HG03103 (cell line): ENCODE results near the gene MYO19.
"Not testable (repeated sequence)": the region's sequence is repeated elsewhere in the genome, so short reads cannot be mapped to it uniquely, and the experiment has no call there.

Experiments
- ATAC-seq: cut with Tn5 transposase; IDR thresholded peaks from one replicate; pipeline ENCODE4 v1.9.1; 2021; ENCODE audit warnings: low read depth; ENCODE audit not compliant: unreplicated experiment

The MYO19 gene

GRCh38 chr17:36533935-36534839 lies 481 bp downstream of the MYO19 start:
- no peak for ATAC-seq

GRCh38 chr17:36532435-36532975 lies 2.2 kb downstream of the MYO19 start:
- ATAC-seq, result no peak

GRCh38 chr17:36529121-36529520 lies 5.5 kb downstream of the MYO19 start:
- ATAC-seq, result no peak

GRCh38 chr17:36527621-36528250 lies 6.9 kb downstream of the MYO19 start:
- no peak for ATAC-seq

GRCh38 chr17:36525888-36526287 lies 8.8 kb downstream of the MYO19 start:
- ATAC-seq, result no peak

- ATAC-seq, result no peak
These were observed 9.6 kb downstream of the MYO19 start for GRCh38 chr17:36525113-36525512.

GRCh38 chr17:36524428-36524876 lies 10.2 kb downstream of the MYO19 start:
- no peak for ATAC-seq

- ATAC-seq, result no peak
These were observed 11.6 kb downstream of the MYO19 start for GRCh38 chr17:36523113-36523512.

- no peak for ATAC-seq
These were observed 18.8 kb downstream of the MYO19 start for GRCh38 chr17:36515837-36516236.

- ATAC-seq, result no peak
These were observed 19.8 kb downstream of the MYO19 start for GRCh38 chr17:36514856-36515255.

- ATAC-seq, result no peak
These were observed 22.0 kb downstream of the MYO19 start for GRCh38 chr17:36512641-36513040.

GRCh38 chr17:36511216-36511615 lies 23.5 kb downstream of the MYO19 start:
- no peak for ATAC-seq

- no peak for ATAC-seq
These were observed 24.0 kb downstream of the MYO19 start for GRCh38 chr17:36510636-36511035.

GRCh38 chr17:36509272-36509985 lies 25.2 kb downstream of the MYO19 start:
- no peak for ATAC-seq

- not testable (repeated sequence) for ATAC-seq
These were observed 26.2 kb downstream of the MYO19 start for GRCh38 chr17:36508439-36508838.

- no peak for ATAC-seq
These were observed 27.4 kb downstream of the MYO19 start for GRCh38 chr17:36507266-36507665.

- no peak for ATAC-seq
These were observed 27.8 kb downstream of the MYO19 start for GRCh38 chr17:36506831-36507230.

GRCh38 chr17:36506249-36506826 lies 28.3 kb downstream of the MYO19 start:
- ATAC-seq, result no peak

GRCh38 chr17:36505171-36505570 lies 29.5 kb downstream of the MYO19 start:
- ATAC-seq, result no peak

- no peak for ATAC-seq
These were observed 30.5 kb downstream of the MYO19 start for GRCh38 chr17:36504156-36504545.
